GM12874 (cell line): Measurements from ENCODE around the gene IL12B.

Experiments
- TF ChIP-seq, protein P1 (sequence below): IDR thresholded peaks from 2 replicates; pipeline ENCODE4 v1.5.1; 2011; ENCODE audit warnings: low read depth, mild to moderate bottlenecking, control low read depth, low read length, moderate library complexity; ENCODE audit not compliant: insufficient read depth

IL12B gene

DNA sequence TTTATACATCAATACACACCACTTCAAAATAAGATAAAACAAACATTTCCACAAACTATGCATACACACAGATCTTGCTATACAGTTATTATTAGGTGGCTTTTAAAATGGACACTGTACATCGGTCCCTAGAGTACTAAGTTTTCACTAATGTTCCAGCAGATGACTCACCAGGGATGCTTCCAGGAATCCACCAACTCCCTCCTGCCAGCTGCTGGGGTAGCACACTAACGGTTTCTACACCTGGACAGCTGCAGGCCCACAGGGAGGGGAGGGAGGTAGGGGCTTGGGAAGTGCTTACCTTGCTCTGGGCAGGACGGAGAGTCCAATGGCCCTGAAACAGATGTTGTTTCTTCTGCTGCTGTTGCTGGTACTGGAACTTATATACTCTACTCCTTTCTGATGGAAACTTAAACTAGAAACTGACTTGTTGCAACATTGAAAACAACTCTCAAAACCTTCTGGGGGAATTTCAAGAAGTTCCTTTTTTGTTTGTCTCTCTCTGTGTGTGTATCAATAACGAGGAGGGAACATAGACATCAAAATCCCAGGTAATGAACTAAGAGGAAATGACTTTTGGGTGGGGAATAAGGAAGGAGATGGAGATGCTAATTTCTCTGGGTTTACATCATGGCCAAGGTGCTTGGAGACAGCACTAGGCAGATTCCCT lies at the start of gene IL12B:
IL12B (minus strand) TSS at position 357 of the 670 bp plus-strand sequence. CDS start 3,705 bp downstream, outside the sequence.
- TF ChIP-seq, protein P1, sequence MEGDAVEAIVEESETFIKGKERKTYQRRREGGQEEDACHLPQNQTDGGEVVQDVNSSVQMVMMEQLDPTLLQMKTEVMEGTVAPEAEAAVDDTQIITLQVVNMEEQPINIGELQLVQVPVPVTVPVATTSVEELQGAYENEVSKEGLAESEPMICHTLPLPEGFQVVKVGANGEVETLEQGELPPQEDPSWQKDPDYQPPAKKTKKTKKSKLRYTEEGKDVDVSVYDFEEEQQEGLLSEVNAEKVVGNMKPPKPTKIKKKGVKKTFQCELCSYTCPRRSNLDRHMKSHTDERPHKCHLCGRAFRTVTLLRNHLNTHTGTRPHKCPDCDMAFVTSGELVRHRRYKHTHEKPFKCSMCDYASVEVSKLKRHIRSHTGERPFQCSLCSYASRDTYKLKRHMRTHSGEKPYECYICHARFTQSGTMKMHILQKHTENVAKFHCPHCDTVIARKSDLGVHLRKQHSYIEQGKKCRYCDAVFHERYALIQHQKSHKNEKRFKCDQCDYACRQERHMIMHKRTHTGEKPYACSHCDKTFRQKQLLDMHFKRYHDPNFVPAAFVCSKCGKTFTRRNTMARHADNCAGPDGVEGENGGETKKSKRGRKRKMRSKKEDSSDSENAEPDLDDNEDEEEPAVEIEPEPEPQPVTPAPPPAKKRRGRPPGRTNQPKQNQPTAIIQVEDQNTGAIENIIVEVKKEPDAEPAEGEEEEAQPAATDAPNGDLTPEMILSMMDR = no peak

DNA sequence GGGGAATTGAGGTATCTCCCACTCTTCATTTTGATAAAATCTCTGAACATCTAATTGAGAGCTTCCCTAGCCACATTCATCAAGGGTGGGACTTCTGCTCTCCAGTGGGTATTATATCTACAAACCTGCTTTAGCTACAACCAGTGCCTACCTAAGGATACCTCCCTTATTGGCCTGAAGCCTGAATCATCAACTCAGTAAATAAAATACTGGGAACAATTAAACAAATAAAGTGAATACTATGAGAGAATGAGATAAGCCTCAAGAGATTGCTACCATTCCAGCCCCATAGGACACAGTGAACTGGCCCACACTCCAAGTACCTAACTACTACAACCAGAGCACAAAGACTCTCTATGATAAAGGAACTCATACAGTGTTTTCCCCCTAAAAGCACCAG lies 47.4 kb upstream of the IL12B start:
- TF ChIP-seq, protein P1 = no peak

GRCh38 chr5:159362220-159362619 lies 31.9 kb upstream of the IL12B start:
- TF ChIP-seq, protein P1 = no peak

DNA sequence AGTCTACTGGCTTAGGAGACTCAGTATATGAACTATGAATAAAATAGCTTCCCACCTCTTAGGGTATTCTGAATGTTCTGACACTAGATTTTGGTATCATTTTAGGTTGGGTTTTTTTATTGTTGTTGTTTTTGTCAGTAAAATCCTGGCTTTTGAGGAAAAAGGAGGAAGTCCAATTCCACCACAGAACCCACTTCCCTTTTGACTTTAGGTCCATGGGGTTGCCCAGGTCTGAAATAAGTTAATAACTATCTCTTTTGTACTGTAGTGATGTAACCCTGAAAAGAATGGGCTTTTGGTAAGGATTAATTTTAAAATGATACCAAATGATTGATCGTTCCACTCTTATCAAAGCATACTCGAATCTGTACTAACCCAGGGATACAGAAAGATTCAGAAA lies 29.1 kb upstream of the IL12B start:
- TF ChIP-seq, protein P1 = no peak

DNA sequence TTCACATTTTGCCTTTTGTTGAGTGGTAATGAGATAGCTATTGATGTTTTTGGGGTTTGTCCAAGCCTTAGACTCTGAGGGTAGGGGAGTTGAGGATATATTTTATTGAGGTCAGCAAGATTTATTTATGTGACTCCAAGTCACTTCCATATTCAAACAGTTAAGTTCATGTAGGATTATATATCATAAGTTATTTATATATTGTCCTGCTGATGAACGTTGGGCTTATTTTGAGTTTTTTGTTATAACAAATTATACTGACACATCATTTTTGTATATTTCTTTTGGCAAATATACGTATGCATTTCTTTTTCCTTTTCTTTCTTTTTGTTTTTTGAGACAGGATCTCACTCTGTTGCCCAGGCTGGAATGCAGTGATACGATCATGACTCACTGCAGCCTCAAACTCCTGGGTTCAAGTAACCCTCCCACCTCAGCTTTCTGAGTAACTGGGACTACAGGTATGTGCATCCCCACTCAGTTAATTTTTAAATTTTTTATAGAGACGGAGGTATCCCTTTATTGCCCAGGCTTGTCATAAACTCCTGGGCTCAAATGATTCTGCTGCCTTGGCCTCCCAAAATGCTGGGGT lies 23.5 kb upstream of the IL12B start:
- TF ChIP-seq, protein P1 = no peak

- TF ChIP-seq, protein P1 = no peak
These were observed 15.6 kb upstream of the IL12B start for GRCh38 chr5:159345861-159346260.

GRCh38 chr5:159345336-159345735 lies 15.0 kb upstream of the IL12B start:
- TF ChIP-seq, protein P1 = no peak
